ENCODE measurements around the gene ST6GALNAC6.
"Not testable (repeated sequence)": the region's sequence is repeated elsewhere in the genome, so short reads cannot be mapped to it uniquely, and the experiment has no call there.

ST6GALNAC6 gene

GRCh38 chr9:127892831-127893230 is 6.6 kb downstream of the ST6GALNAC6 start:
- DNase-seq = no peak

GRCh38 chr9:127890053-127890452 is 9.3 kb downstream of the ST6GALNAC6 start:
- DNase-seq = no peak

- no peak for DNase-seq
Observed at GRCh38 chr9:127887792-127888191, 11.6 kb downstream of the ST6GALNAC6 start.

GRCh38 chr9:127886401-127886972 is 12.9 kb downstream of the ST6GALNAC6 start:
- no peak for DNase-seq

- DNase-seq = no peak
Observed at GRCh38 chr9:127885508-127886281, 13.7 kb downstream of the ST6GALNAC6 start.

- DNase-seq = no peak
Observed at GRCh38 chr9:127884976-127885490, 14.4 kb downstream of the ST6GALNAC6 start.

- no peak for DNase-seq
Observed at GRCh38 chr9:127884427-127884911, 14.9 kb downstream of the ST6GALNAC6 start.

- DNase-seq = no peak
Observed at GRCh38 chr9:127883959-127884358, 15.4 kb downstream of the ST6GALNAC6 start.

- not testable (repeated sequence) for DNase-seq
Observed at GRCh38 chr9:127881715-127882114, 17.7 kb downstream of the ST6GALNAC6 start.

- DNase-seq = no peak
Observed at GRCh38 chr9:127880143-127880542, 19.3 kb downstream of the ST6GALNAC6 start.

- DNase-seq = no peak
Observed at GRCh38 chr9:127878652-127879390, 20.6 kb downstream of the ST6GALNAC6 start.

- no peak for DNase-seq
Observed at GRCh38 chr9:127878001-127878651, 21.3 kb downstream of the ST6GALNAC6 start.

GRCh38 chr9:127877566-127877998 is 21.8 kb downstream of the ST6GALNAC6 start, which contains the start of gene AK1:
Gene AK1, minus strand, starts transcription at chr9:127877675. Its CDS starts 3,058 bp downstream, at chr9:127874617.
- DNase-seq = peak; percentile 59

- no peak for DNase-seq
Observed at GRCh38 chr9:127876764-127877562, 22.4 kb downstream of the ST6GALNAC6 start.

GRCh38 chr9:127876026-127876763 is 23.2 kb downstream of the ST6GALNAC6 start:
- DNase-seq = no peak

GRCh38 chr9:127875306-127875966 is 24.0 kb downstream of the ST6GALNAC6 start:
- DNase-seq = peak; percentile 72

- DNase-seq = no peak
Observed at GRCh38 chr9:127874301-127875221, 24.8 kb downstream of the ST6GALNAC6 start.

- no peak for DNase-seq
Observed at GRCh38 chr9:127873886-127874285, 25.5 kb downstream of the ST6GALNAC6 start.

- DNase-seq = no peak
Observed at GRCh38 chr9:127873223-127873691, 26.1 kb downstream of the ST6GALNAC6 start.

Data from fibroblast of skin of abdomen (primary cell).